GM19035 (cell line): ENCODE measurements around the gene MARF1.
"Not testable (repeated sequence)": the region's sequence is repeated elsewhere in the genome, so short reads cannot be mapped to it uniquely, and the experiment has no call there.

Experiments
- ATAC-seq: cut with Tn5 transposase; IDR thresholded peaks from one replicate; pipeline ENCODE4 v1.9.1; 2021; ENCODE audit not compliant: unreplicated experiment

Gene MARF1

DNA sequence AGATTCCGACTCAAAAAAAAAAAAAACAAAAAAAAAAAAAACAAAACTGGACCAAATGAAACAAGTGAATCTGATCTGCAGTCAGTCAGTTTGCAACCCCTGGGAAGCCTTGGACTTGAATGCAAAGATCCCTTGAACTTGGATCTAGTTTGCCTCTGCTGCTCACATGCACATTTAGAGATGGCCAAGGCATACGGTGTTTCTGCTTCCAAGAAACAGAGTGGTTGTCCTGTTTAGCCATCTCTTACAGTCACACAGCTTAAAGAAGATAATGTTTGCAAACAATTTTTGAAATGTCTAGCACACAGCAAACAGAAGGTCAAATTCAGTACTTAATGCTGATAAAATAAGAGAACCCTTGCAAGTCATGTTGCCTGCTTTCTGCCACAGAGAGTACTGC, 11.6 kb upstream of the MARF1 start:
- no peak for ATAC-seq

- no peak for ATAC-seq
Measured at GRCh38 chr16:15653227-15653626, 10.3 kb upstream of the MARF1 start.

- no peak for ATAC-seq
Measured at GRCh38 chr16:15652293-15653001, 9.5 kb upstream of the MARF1 start.

DNA sequence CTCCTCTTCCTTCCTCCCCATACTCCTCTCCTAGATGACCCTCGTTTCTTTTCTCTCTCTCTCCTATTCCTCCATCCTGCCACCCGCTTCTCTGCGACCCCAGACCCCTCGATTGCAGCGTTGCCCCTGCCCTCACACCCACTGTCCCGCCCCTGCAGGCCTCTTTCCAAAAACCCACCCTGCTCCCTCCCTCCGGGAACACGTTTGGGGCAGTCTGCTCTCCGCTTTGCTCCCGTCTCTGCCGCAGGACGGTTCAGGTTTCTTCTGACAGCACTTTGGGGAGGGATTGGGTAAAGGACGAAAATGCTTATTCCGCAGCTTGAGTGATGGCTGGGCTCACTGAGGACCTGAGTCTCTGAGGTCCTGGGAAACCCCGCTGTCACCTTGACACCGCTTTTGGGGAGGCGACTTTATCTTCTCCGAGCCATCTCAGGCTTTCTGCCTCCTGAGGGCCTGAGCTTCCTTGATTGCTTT, 7.8 kb upstream of the MARF1 start:
- peak; percentile 2 for ATAC-seq

- peak; percentile 82 for ATAC-seq
Measured at GRCh38 chr16:15650019-15650697, 7.2 kb upstream of the MARF1 start, which contains the start of gene NDE1. NDE1 (plus strand) TSS chr16:15650245; CDS start chr16:15664779, 14,534 bp downstream.

DNA sequence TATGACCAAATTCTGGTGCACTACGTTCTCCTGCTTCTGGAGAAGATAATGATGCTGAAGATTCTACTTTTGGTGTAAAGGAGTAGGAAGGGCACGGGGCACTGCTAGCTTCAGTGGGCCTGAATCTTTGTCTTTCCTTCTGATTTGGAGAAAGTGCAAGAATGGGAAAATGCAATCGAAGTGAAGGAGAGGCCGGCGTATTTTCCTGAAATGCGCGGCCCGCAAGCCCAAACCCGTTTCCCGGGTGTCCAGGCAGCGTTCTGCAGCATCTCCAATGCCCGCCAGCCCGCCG, 6.7 kb upstream of the MARF1 start:
- ATAC-seq: no peak

GRCh38 chr16:15649311-15649710, 6.4 kb upstream of the MARF1 start:
- not testable (repeated sequence) for ATAC-seq

DNA sequence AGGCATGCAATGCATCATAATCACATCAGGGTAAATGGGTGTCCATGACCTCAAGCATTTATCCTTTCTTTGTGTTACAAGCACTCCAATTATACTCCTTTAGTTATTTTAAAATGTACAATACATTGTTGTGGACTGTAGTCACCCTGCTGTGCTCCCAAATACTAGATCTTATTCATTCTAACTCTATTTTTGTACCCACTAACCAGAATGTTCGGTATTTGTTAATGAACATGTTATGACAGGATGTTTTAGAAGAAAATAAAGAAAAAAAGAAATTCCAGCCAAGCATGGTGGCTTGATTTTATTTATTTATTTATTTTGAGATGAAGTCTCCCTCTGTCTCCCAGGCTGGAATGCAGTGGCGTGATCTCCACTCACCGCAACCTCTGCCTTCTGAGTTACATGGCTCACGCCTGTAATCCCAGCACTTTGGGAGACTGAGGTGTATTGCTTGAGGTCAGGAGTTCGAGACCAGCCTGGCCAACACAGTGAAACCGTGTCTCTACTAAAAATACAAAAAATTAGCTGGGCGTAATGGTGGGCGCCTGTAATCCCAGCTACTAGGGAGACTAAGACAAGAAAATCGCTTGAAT, 5.3 kb upstream of the MARF1 start:
- no peak for ATAC-seq

DNA sequence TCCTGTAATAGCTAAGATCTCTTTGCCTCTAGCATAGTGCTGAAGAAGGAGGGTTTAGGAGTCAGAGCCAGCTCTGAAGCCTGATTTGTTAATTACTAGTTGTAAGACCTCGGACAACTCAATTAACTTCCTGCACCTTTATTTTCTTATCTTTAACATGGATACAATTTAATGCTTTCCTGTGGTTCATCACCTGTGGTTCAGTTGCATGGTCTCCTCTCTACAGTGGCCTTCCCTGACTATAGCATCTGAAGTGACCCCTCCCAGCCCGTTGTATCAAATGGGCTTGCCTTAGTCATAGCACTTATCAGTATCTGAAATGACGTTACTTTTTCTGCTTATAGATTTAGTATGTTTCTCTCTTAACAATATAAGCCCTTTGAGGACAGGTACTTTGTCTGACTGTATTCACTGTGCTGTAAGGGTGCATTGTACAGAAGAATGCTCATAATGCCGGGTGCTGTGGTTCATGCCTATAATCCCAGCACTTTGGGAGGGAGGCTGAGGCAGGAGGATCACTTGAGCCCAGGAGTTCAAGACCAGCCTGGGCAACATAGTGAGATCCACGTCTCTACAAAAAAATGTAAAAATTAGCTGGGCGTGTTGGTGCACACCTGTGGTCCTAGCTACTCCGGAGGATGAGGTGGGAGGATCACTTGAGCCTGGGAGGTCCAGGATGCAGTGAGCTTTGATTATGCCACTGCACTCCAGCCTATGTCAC, 4.5 kb upstream of the MARF1 start:
- no peak for ATAC-seq

DNA sequence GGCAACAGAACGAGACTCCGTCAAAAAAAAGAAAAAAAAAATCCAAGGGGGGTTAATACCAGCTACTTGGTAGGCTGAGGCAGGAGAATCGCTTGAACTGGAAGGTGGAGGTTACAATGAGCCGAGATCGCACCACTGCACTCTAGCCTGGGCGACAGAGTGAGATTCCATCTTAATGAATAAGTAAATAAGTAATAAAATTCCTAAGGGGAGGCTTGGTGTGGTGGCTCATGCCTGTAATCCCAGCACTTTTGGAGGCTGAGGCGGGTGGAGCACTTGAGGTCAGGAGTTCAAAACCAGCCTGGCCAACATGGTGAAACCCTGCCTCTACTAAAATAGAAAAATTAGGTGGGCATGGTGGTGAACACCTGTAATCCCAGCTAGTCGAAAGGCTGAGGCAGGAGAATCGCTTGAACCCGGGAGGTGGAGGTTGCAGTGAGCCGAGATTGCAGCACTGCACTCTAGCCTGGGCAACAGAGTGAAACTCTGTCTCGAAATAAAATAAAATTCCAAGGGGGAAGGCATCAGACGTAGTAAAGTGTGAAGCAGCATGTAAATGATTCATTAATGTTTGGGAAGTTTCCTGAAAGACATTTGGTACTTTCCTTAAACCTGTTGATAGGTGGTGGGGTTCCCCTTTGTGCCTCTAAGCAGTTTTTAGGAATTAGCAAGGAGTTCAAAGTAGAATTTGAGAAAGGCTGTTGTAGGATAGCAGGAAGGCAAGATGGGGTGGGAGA, 3.8 kb upstream of the MARF1 start:
- not testable (repeated sequence) for ATAC-seq

DNA sequence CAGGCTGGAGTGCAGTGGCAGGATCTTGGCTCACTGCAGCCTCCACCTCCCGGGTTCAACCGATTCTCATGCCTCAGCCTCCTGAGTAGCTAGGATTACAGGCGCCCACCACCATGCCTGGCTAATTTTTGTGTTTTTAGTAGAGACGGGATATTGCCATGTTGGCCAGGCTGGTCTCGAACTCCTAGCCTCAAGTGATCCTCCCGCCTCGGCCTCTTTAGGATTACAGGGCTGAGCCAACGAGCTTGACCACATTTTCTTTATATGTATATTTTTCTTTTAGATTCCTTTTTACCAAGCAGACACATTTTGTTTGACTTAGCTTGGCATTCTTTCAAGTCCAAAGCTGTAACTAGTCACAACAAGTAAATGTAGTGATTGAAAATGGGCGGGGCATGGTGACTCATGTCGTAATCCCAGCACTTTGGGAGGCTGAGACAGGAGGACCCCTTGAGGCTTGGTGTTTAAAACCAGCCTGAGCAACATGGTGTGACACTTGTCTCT, 2.1 kb upstream of the MARF1 start:
- not testable (repeated sequence) for ATAC-seq

- no peak for ATAC-seq
Measured at GRCh38 chr16:15644267-15644961, 1.5 kb upstream of the MARF1 start.

DNA sequence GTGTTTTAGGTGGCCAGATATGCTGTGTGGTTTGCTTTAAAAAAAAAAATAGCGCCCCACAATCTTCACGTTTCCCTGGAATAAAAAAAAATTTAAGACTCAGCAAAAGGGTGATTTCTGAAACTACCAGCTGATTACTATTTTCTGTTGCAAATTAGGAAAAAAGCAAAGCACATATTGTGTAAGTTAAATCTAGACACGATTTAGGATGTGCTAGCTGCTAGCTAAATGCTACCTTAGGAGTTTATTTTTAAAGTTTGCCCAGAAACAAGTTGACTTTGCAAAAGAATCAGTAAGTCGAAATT, 944 bp upstream of the MARF1 start:
- no peak for ATAC-seq

- ATAC-seq: peak; percentile 47
Measured at GRCh38 chr16:15642557-15643047, 352 bp downstream of the MARF1 start.

DNA sequence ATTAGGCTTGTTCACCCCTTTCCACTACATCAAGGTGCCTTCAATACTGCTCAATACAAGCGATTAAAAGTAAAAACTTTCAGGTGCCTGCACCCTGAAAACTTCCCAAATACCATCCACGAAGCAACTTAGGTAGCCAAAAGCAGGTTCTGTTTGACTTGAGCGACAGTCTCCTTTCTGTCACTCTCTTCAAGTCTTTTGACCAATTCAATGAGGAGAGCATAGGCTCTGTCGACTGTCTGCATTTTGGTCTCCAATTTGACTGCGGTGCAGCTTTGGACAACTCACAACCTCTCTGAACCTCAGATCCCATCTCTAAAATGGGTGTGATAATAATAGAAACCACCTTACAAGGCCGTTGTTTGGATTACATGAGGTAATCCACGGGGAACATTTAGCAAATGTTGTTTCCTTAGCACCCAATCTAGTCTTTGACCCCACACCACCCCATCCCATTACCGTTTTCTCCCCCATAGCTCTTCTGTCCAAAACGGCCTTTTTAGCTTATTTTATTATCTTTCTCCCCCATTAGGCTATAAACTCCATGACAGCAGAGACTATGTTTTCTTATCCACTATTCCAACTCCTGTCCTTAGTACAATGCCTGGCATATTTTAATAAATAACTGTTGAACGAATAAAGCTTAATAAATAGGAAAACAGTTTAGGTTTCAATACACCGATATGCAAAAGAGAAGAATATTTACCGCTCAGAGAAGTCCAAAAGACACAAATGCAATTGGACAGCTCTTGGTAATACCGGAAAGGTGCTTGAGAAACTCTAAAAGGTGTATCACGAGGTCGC, 999 bp downstream of the MARF1 start:
- no peak for ATAC-seq

GRCh38 chr16:15640966-15641365, 2.0 kb downstream of the MARF1 start:
- ATAC-seq: no peak

DNA sequence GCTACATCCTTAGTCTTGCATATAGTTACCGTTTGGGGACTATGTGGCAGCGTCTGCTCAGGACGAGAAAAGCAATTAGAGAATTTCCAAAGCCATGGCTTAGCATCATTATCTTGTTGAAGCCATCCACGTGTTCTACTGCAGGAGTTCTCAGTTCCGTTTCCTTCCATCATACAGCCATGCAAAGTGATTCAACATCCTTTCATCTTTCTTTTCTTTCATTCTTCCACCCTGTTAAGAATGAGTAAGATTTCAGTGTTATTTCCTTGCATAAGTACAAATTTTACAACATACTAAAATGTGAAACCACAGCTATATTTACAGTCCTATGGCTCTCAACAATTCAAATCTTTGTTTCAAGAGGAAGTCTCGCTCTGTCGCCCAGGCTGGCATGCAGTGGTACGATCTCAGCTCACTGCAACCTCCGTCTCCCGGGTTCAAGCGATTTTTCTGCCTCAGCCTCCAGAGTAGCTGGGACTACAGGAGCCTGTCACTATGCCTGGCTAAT, 3.8 kb downstream of the MARF1 start:
- no peak for ATAC-seq

DNA sequence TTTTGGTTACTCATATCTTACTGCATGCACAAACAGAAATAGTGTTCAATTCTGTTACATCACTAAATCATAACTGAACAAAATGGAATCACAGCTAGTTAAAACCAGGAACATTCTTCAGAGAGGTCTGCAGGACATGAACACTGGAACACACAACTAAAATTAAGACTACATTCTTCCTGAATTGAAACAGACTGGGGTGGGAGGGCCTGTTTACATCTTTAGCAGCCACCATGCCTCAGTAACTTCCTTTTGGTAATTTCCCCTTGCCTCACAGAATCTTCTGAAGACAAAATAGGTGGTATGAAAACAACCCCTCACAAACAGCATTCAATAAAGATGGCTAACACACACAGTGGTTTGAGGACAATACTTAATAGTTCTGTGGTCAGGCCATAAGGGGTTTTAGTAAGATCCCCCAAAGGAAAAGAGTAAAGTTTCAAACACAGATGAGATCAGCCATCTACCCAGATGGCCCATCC, 6.5 kb downstream of the MARF1 start:
- no peak for ATAC-seq

GRCh38 chr16:15635926-15636325, 7.0 kb downstream of the MARF1 start:
- ATAC-seq: no peak
